ENCODE measurements around the gene GCN1.
"Not testable (repeated sequence)": the region's sequence is repeated elsewhere in the genome, so short reads cannot be mapped to it uniquely, and the experiment has no call there.

The GCN1 gene

GRCh38 chr12:120213758-120214157 lies 19.2 kb upstream of the GCN1 start:
- DNase-seq (ENCODE audit: low read depth), result no peak

- not testable (repeated sequence) for DNase-seq (ENCODE audit: low read depth)
Measured at GRCh38 chr12:120213182-120213581, 18.7 kb upstream of the GCN1 start.

GRCh38 chr12:120212301-120212700 lies 17.8 kb upstream of the GCN1 start:
- no peak for DNase-seq (ENCODE audit: low read depth)

- DNase-seq (ENCODE audit: low read depth), result no peak
Measured at GRCh38 chr12:120211904-120212283, 17.4 kb upstream of the GCN1 start.

- DNase-seq (ENCODE audit: low read depth), result no peak
Measured at GRCh38 chr12:120211243-120211903, 16.9 kb upstream of the GCN1 start.

- no peak for DNase-seq (ENCODE audit: low read depth)
Measured at GRCh38 chr12:120209851-120210250, 15.3 kb upstream of the GCN1 start.

- no peak for DNase-seq (ENCODE audit: low read depth)
Measured at GRCh38 chr12:120207227-120207626, 12.7 kb upstream of the GCN1 start.

GRCh38 chr12:120206781-120207180 lies 12.3 kb upstream of the GCN1 start:
- DNase-seq (ENCODE audit: low read depth), result not testable (repeated sequence)

- DNase-seq (ENCODE audit: low read depth), result no peak
Measured at GRCh38 chr12:120206228-120206627, 11.7 kb upstream of the GCN1 start.

- no peak for DNase-seq (ENCODE audit: low read depth)
Measured at GRCh38 chr12:120204171-120204570, 9.7 kb upstream of the GCN1 start.

GRCh38 chr12:120200364-120200800 lies 5.9 kb upstream of the GCN1 start:
- no peak for DNase-seq (ENCODE audit: low read depth)

GRCh38 chr12:120199595-120200306 lies 5.2 kb upstream of the GCN1 start:
- no peak for DNase-seq (ENCODE audit: low read depth)

GRCh38 chr12:120199025-120199424 lies 4.5 kb upstream of the GCN1 start:
- DNase-seq (ENCODE audit: low read depth), result no peak

- no peak for DNase-seq (ENCODE audit: low read depth)
Measured at GRCh38 chr12:120197542-120197887, 3.0 kb upstream of the GCN1 start.

- not testable (repeated sequence) for DNase-seq (ENCODE audit: low read depth)
Measured at GRCh38 chr12:120196817-120197541, 2.5 kb upstream of the GCN1 start.

- no peak for DNase-seq (ENCODE audit: low read depth)
Measured at GRCh38 chr12:120196363-120196762, 1.8 kb upstream of the GCN1 start.

GRCh38 chr12:120194226-120194533 lies 335 bp downstream of the GCN1 start:
- no peak for DNase-seq (ENCODE audit: low read depth)

- not testable (repeated sequence) for DNase-seq (ENCODE audit: low read depth)
Measured at GRCh38 chr12:120193286-120193685, 1.2 kb downstream of the GCN1 start.

- no peak for DNase-seq (ENCODE audit: low read depth)
Measured at GRCh38 chr12:120190985-120191480, 3.5 kb downstream of the GCN1 start.

- DNase-seq (ENCODE audit: low read depth), result no peak
Measured at GRCh38 chr12:120190386-120190785, 4.1 kb downstream of the GCN1 start.

GRCh38 chr12:120186654-120187053 lies 7.9 kb downstream of the GCN1 start:
- no peak for DNase-seq (ENCODE audit: low read depth)

- DNase-seq (ENCODE audit: low read depth), result no peak
Measured at GRCh38 chr12:120183211-120183631, 11.3 kb downstream of the GCN1 start.
